Stimulated activated CD4-positive, alpha-beta T cell treated with anti-CD3 and anti-CD28 coated beads, Interleukin-1b, Interleukin-23, amount 100 ng/mL, for 4 hours (primary cell): Measurements from ENCODE around the gene RWDD2A.
"Not testable (repeated sequence)": the region's sequence is repeated elsewhere in the genome, so short reads cannot be mapped to it uniquely, and the experiment has no call there.

ENCODE experiments used
- DNase-seq, 2 donors: peaks; one replicate each; pipeline ENCODE4 v3.0.0-alpha.2; 2020; ENCODE audit warnings: low read depth in 2 of 2

The RWDD2A gene

DNA sequence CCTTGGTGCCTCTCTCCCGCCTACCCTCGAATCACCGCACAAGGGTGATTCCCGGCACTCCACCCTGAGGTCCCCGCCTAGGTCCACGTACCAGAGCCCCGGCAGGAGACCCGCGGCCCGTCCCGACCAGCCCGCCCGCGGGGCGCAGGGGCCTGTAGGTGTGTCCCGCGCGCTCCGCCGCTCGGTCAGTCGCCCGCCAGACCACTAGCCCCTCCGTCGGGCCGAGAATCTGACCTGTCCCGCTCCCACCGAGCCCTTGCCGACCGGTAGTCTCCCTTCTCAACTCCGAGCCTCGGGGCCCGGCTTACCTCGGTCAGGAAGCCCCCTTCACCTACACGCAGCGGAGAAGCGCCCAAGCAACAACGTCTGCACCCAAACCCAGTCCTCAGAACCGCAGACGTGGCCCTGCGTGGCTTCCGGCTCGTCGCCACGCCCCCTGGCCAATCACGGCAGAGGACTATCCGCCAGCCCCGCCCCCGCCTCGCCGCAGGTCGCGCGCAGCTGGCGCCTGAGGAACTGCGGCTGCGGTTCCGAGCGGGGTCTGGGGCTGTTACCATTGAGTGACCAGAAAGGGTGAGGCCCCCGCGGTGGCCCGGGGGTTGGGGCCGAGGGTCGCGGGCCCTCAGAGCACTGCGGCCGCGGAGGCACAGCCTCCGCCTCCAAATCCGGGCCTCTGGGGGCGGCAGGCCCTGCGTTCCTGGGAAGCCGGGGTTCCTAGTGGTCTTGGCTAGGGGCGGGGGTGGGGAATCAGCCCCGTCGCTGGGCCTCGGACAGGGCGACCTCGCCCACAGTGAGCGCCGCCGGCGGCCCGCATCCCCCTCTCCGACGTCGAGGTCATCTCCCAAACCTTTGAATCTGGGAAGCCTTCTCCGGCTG, at the start of gene RWDD2A, which contains the start of gene PGM3:
TSS of gene RWDD2A (plus strand) at position 487 of the 876 bp plus-strand sequence. CDS start 1,095 bp downstream, outside the sequence.
TSS of gene PGM3 (minus strand) at position 395 of the 876 bp plus-strand sequence. CDS start 2,253 bp downstream, outside the sequence.
- peak; percentile 81 to 88 for DNase-seq

DNA sequence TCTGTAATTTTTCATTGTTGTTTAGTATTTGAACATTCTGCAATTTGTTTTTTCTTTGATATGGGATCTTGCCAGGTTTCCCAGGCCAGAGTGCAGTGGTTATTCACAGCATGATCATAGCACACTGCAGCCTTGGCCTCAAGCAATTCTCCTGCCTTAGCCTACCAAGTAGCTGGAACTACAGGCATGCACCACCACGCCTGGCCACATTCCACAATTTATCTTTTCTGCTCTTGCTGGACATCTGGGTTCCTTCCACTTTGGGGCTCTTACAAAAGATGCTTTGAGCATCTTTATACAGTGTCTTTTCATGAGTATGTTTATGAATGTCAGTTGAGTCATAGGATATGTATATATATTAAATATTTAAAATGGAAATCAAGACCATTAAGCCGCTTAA, 42.0 kb upstream of the RWDD2A start:
- DNase-seq: no peak

DNA sequence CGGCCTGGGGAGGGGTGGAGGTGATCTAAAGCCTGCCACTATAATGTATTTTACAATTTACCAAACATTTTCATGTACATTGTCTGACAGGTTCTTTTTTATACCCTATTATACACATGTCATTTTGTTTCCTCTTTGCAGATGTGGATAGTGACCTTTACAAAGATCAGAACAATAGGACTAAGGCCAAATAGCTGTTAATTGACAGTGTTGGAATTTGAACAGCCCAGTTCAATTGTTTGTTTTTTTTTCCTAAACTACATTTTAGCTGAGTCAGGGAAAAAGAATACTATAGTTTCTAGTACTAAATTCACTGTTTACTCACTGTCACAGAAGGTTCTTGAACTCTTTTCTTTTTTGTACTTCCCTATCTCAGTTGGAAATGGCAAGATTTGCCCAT, 40.2 kb upstream of the RWDD2A start:
- DNase-seq: no peak

DNA sequence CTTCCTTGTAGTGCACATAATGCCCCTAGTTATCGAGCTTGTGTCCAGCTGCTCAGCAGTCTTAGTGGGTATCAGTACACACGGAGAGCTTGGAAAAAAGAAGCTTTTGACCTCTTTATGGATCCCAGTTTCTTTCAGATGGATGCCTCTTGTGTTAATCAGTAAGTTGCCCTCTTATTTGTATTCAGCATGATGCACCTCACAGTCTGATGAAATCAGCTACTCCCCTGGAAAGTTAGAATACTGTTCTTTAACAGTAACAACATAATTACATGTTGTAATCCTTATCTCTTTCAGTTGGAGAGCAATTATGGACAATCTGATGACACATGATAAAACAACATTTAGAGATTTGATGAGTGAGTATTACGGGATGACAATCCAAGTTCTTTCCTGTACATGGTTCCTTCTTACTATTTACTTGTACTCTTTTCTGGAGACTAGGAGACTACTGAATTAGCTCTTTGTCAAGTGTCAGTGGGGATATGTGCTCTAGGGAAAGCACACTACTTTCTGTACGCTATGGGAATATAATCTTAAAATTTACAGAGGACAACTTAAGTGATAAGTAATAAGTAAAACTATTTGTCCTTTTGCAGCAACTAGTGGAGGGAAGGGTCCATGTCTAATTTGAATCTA, 39.2 kb upstream of the RWDD2A start:
- no peak for DNase-seq

DNA sequence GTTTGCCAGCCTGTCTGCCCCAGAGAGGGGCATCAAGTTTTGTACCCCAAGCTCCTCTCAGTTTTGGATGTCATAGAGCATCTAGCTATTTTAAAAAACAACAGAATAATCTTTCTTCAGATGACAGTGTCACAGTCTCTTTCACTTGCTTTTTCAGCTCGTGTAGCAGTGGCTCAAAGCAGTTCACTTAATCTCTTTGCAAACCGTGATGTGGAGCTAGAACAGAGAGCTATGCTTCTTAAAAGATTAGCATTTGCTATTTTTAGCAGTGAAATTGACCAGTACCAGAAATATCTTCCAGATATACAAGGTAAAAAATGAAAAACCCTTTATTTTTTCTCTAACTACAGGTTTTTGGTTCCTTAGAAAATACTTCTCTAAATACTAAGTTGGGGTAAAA, 37.4 kb upstream of the RWDD2A start:
- DNase-seq: no peak

DNA sequence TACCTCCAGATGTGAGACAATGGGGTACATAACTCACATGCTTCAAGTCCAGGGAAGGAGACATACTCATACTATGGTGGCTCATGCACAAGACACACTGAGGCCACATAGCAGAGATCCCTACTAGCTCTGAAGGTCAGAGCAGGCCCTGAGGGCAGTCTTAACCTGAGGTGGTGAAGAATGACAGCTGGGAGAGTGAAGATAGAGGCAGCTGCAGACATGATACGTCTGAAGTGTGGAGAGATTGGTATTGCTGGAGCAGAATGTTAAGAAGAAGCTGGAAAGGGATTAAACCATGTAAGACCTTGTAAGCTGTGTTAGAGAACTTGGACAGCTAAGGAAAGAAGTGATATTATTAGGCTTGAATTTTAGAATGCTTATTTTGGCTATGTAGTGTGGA, 33.0 kb upstream of the RWDD2A start:
- no peak for DNase-seq

DNA sequence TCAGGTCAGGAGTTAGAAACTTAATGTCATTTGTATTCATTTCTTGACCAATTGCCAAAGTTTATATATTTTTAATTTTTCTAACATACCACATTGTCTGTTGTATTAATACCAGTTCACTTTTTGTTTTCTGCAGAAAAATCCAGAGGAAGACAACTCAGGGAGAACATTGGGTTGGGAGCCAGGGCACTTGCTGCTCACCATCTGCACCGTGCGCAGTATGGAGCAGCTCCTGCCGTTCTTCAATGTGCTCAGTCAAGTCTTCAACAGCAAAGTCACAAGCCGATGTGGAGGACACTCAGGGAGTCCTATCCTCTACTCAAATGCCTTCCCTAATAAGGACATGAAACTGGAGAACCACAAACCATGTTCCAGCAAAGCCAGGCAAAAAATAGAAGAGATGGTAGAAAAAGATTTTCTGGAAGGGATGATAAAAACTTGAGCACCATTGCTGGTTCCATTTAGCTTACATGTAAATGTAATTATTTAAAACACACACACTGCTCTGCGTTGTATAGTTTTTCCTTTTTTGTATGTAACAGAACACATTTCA, 25.4 kb upstream of the RWDD2A start:
- DNase-seq: no peak

DNA sequence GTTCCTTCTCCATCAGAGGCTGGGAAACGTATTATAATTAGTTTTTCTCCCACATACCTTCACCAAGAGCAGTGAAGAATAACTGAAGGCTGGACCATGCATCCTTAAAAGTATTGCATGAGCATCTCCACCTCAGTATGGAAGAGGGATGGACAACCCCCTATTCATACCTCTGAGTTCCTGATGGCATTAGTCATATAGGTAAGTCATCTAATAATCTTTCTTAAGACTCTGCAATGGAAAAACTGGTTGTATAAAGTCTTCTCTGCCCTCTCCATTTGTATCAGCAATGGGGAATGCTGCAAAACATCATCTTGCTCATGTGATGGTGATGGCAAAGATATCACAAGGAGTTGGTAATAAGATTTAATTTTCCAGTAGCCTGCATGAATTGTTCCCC, 24.6 kb upstream of the RWDD2A start:
- DNase-seq: no peak

DNA sequence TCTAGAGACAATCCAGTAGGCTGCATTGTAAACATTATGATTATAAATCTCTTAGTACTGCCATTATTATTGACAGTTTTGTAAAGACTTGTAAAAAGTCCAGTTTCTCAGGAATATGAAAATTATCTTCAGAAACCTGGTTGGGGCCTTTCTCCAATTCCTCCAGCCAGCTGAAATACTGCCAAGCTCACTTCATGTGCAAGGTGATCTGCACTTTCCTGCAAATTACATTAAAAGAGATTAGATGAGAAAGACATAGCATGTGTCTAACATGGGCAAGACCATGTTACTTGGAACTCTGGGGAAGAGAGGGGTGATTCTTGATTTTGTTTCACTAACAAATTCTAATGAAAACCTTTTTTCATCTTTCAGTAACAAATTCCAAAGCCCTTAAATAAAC, 24.1 kb upstream of the RWDD2A start:
- DNase-seq: no peak

DNA sequence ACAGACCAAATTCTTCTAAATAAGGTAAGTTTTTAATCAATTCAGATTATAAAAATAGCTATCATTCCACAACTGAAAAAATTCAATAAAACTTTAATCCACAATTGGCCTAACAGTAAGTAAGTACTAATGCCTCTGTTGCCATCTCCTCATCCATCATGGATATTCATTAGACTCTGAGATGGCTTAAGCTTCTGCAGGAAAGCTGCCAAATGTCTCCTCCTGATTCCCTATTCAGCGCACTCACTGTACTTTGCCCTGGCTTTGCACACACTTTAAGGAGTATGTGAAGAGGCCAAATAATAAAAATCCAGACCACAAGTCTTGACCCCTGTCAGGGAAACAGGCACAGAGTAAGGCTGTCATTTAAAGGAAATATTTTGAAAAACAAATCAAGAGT, 23.6 kb upstream of the RWDD2A start:
- no peak for DNase-seq

DNA sequence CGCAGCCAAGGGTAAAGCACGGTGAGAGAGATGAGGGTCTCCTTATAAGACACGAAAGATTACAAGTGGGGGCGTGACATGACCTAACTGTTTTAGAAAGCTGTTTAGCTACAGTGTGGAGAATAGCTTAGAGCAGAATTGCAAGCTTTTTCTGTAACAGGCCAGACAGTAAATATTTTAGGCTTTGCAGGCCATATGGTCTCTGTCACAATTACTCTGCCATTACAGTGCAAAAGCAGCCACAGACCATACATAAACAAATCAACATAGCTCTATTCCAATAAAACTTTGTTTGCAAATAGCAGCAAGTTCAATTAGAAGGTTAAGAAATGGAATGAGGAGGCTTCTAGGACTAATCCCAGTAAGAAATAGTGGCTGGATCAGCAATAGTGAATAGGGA, 16.9 kb upstream of the RWDD2A start:
- no peak for DNase-seq

DNA sequence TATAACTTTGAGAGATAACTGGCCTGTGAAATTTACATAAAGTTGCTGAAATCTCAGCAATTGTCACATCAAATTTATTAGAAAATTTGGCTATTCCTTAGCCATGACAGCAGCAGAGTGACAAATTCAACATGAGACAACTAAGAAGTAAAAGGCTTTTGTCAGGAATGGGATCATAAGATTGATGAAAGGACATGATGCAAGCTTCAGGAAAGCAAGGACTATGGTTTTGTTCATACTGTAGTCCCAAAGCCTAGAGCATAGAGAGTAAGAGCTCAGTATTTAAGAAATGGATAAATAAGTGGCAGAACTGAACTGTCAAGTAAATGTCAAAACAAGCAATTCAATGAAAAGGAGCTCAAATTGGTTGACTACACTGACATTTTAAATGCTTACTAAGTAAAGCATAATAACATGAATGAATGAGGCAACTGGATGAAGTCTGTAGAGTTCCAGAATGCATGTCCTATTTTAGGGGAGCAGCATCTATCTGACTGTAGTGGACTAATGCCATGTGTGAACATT, 12.7 kb upstream of the RWDD2A start:
- DNase-seq: no peak

DNA sequence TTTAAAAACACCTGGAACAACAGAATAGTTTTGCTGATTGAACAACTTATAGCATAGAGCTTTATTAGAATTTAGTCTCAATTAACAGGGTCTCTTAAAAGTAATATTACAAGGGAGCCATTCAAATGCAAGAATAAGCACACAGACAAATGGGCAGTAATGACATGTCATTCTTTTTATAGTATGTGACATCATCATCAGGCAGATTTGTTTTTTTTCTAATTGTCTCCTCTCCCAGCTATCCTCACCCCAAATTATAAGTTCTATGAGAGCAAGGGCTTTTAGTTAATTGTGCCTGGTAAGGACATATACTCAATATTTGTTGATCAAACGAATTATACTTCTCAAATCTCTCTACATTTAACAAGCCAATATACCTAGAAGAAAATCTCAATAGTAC, 11.0 kb upstream of the RWDD2A start:
- DNase-seq: no peak

DNA sequence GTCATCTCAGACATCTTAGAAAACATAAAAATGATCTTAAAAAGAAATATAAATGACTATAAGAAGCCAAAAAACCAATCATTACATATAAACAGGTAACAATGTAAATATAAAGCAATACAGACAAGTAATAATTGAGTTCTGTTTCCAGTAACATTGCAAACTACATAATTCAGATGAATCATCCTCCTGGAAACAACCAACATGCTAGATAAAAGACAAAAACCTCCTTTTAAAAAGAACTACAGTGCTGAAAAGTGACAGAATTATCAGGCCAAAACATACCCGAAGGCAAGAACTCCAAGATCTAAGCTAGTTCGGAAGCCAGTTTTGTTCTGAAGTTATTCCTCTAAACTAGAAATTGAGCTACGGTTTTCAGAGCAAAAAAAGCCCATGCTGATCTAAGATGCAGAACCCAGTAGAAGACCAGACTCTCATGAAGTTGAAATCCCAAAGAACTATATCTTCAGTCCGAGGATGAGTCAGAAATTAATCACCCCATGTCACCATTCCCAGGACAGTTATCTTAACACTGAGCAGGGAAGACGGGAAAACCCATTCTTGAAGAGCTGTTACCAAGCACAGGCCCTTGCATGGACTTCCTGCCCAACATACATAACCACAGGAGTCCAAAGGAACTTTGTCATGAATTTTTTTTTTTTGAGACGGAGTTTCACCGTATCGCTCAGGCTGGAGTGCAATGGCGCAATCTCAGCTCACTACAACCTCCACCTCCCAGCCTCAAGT, 9.9 kb upstream of the RWDD2A start:
- no peak for DNase-seq

DNA sequence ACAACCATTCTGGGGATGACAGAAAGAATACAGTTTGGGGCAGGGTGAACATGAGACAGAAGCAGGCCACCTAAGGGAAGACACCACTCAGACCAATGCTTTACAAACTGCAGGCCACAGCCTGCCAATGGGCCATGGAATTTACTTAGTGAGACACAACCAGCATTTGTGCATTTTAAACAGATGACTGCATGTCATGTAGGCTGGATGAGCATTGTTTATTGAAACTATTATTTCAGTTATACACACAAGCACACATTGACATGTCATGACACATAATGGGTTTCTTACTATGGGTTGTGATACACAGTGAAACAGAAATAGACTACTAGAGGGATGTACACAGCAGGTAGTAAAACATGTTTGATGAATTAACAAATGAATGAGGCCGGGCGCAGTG, 8.1 kb upstream of the RWDD2A start:
- DNase-seq: no peak

DNA sequence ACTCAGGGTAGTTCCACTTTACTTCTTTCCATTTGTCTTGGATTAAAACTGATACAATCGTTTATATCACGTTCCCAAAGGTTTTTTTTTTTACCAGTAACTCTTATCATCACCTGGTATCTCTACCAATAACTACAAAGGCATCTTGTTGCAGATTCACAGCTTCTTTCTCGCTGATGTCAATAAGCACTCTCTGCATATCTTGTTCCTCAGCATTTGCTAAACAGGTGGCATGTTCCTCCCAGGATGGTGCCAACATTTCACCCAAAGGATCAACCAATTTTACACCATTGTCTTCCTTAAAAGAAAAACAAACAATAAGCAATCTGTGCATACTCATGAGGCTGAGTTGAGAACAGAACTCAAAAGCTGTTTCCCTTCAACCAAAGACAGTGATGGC, 4.7 kb upstream of the RWDD2A start:
- no peak for DNase-seq

DNA sequence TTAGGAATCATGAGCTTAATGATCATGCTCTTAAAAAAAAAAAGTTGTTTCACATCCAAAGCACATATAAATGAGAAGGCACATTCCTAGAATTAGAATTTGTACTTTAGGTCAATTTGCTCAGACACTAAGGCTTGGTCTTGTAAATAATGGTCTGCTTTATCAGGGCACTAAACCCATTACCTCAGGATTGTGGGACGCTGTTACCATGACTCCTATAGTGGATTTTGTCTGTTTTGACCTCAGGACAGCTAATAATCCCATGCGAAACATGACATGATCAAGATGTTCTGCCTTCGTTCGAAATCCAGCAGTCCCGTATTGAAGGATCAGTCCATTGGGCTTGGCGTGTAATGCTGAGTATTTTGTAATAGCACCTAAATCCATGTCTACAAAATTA, 2.5 kb upstream of the RWDD2A start:
- no peak for DNase-seq

DNA sequence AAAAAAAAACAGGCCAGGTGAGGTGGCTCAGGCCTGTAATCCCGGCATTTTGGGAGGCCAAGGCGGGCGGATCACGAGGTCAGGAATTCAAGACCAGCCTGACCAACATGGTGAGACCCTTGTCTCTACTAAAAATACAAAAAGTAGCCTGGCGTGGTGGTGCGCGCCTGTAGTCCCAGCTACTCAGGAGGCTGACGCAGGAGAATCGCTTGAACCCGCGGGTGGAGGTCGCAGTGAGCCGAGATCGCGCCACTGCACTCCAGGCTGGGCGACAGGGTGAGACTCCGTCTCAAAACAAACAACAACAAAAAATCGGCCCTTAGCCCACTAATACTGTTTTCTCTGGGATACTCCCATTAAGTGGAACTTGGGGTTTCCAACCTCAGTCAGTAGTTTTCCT, 1.2 kb upstream of the RWDD2A start:
- not testable (repeated sequence) for DNase-seq

DNA sequence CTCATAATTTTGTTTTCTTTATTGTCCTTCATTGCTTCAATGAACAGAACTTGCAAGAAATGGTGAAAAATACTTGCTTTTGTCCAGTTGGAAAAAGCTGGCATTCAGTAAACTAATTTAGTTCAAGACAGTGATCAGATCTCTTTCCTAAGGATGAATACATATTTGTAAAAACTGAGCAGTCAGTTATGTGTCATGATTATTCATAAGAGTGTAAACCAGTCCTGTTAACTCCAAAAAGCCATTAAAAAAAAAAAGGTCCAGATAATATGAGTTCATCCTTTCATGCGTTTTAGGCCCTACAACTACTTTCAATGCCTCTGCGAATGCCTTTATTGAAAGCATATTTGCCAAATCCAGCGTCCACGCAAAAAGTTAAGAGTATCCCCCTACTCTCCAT, 701 bp upstream of the RWDD2A start:
- no peak for DNase-seq

DNA sequence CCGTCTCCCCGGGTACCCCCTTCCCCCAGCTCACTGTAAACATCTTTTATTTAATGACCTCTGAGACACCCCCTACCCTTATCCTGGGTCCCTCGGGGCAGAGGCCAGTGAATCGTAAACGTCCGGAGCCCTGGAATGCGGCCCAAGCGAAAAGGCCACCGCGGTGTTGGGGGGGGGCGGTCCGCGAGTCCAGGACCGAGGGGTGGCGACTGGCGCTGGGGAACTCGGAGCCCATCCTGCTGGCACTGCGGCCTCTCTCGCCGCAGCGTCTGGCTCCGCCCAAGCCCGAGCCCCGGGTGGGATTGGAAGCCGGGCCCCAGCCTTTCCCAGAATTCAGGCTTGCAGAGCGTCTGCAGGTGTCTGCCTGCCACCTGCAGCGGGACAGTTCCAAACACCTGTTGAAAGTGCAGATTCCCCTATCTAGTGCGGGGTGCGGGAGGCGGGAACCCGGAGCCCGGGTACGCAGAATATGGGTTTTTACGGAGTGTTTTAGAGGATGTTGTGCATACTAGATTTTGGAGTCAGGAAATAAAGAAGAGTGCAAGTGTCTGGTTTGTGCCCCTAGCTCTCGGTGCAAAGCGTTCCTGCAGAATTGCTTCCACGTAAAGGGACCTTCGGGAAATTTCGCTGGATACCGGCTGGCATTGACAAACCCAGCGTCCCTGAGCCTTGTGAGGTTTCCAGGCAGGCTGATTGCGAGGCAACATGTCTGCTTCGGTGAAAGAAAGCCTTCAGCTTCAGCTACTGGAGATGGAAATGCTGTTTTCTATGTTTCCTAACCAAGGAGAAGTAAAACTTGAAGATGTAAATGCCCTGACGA, 800 bp downstream of the RWDD2A start:
- DNase-seq: no peak
